ENCODE results near the gene RRP1. TPM values are rescaled to one million over a fixed set of nuclear protein-coding genes. Genes with fewer than 3 reads are reported as not detected.

Gene RRP1
- total RNA-seq (ENCODE audit: low replicate concordance), result 29.5 and 43.6 TPM in 2 replicates
- long read RNA-seq, transcript RRP1-207 (13 exons, 3,022 nt), result major isoform, 7 of 7 reads
- long read RNA-seq, partial matches to known transcripts, result 0 of 7 reads
- long read RNA-seq, other reads (novel, unspliced or antisense), result 0 of 7 reads

DNA sequence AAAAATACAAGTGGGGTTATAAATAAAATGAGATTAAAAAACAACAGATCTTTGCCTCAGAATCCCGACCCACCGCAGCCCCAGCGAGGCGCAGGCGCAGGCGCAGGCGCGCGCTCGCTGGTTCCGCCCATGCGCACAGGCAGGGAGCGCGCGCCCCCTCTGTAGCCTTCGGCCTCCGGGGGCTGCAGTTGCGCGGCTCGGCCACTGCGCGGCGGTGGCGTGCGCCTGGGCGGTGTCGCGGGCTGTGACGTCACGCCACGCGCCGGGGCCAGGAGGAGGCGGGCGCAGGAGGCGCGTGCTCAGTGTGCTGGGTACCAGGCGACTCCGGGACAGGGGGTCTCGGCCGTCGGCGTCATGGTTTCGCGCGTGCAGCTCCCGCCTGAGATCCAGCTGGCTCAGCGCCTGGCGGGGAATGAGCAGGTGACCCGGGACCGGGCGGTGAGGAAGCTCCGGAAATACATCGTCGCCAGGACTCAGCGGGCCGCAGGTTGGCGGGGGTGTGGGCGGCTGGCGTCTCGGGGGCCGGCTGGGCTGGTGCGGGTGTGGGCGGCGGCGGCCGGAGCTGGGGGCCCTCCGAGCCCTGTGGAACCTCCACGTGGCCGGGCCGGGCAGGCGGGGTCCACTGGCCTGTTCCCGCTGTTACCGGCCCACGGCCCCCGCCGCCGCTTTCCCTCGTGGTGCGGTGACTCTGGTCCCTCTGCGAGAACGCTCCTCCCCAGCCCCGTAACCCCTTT lies at the start of gene RRP1:
Gene RRP1 (plus strand): TSS at position 302 of the 734 bp plus-strand sequence. CDS start 53 bp downstream, at position 355.
- Mint-ChIP-seq H3K4me3 (peak within 1 kb of the TSS; percentile 96), H3K36me3 (peaks cover 8% of the 10 kb centered on the region), H3K27ac (peak within 1 kb of the TSS; percentile 88), H3K9me3 (no peaks in the 10 kb centered on the region), H3K4me1 (ENCODE audit: unreplicated experiment) (peaks cover 13% of the 10 kb centered on the region), H3K27me3 (no peaks in the 10 kb centered on the region)
- peak; percentile 97 for TF ChIP-seq CTCF (conservative IDR thresholded peaks at IDR 0.05)
- DNase-seq (ENCODE audit: extremely low spot score, unreplicated experiment), result peak; percentile 98

DNA sequence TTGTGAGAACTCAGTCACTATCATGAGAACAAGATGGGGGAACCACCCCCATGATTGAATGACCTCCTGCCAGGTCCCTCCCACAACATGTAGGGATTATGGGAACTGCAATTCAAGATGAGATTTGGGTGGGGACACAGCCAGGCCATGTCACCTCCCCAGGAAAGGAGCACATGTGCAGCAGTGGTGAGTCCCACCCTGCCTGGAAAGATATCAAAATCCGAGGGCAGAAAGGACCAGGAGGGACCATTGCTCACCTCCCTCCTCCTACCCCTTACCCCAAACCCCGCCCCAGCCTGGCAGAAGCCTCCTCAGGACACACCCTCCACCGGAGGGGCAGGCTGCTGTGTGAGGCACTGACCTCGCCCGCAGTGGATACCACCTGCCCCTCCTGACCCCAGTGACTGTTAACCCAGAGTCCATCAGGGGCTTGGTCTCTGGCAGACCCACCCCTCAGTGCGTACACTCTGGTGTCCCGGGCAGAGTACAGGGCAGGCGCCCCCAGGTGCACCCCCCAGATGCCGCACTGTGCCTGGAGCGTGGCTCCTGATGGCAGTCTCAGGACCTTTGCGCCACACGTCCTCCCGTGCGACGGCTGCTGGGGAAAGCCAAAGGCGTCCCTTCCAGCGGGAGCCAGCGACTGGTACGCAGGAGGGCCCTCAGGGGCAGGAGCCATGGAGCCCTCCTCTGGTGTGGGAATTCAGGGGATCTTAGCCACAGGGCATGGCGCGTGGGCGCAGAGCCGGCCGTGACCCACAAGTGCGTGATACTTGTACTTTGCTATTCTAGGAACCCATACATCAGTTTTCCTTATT lies 49.5 kb upstream of the RRP1 start:
- Mint-ChIP-seq H3K4me3 (no peak overlapping the region), H3K27ac (peak overlapping the region; percentile 76)
- no peak for TF ChIP-seq CTCF (conservative IDR thresholded peaks at IDR 0.05)

GRCh38 chr21:43740497-43741156 lies 48.8 kb upstream of the RRP1 start:
- peak overlapping the region; percentile 74 for H3K4me3 Mint-ChIP-seq
- peak overlapping the region; percentile 94 for H3K27ac Mint-ChIP-seq
- H3K9me3 Mint-ChIP-seq, result no peaks in the 10 kb centered on the region
- TF ChIP-seq CTCF (conservative IDR thresholded peaks at IDR 0.05), result no peak
- peaks cover 3% of the 10 kb centered on the region for H3K27me3 Mint-ChIP-seq
- peaks cover 7% of the 10 kb centered on the region for H3K36me3 Mint-ChIP-seq
- H3K4me1 Mint-ChIP-seq (ENCODE audit: unreplicated experiment), result peaks cover 20% of the 10 kb centered on the region
- DNase-seq (ENCODE audit: extremely low spot score, unreplicated experiment), result no peak

More for the DNA sequence above, 49.5 kb upstream of the RRP1 start:
- Mint-ChIP-seq H3K36me3 (peaks cover 6% of the 10 kb centered on the region), H3K4me1 (ENCODE audit: unreplicated experiment) (peaks cover 20% of the 10 kb centered on the region), H3K9me3 (no peaks in the 10 kb centered on the region), H3K27me3 (peaks cover 3% of the 10 kb centered on the region)
- DNase-seq (ENCODE audit: extremely low spot score, unreplicated experiment), result no peak

GRCh38 chr21:43741423-43742096 lies 47.8 kb upstream of the RRP1 start:
- Mint-ChIP-seq H3K36me3 (peaks cover 11% of the 10 kb centered on the region), H3K4me3 (no peak overlapping the region), H3K9me3 (no peaks in the 10 kb centered on the region), H3K27ac (no peak overlapping the region), H3K4me1 (ENCODE audit: unreplicated experiment) (peaks cover 20% of the 10 kb centered on the region), H3K27me3 (peaks cover 3% of the 10 kb centered on the region)
- no peak for DNase-seq (ENCODE audit: extremely low spot score, unreplicated experiment)
- TF ChIP-seq CTCF (conservative IDR thresholded peaks at IDR 0.05), result no peak

DNA sequence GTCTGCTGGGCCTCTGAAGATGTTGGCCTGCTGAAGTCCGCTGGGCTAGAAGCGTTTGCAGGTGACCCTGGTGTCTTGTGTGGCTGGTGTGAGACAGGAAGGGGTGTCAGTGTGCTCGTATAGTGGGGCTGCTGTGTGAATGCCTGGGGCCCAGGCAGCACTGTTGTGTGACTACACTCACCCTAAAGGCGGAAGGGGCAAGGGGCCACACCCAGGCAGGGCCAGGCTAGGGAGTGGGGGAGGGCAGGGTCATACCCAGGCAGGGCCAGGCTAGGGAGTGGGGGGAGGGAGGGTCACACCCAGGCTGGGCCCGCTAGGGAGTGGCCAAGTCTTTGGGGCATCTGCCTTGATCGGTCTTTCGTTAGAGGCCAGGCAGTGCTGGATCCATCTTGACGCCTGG lies 45.4 kb upstream of the RRP1 start:
- no peak for TF ChIP-seq CTCF (conservative IDR thresholded peaks at IDR 0.05)
- no peaks in the 10 kb centered on the region for H3K9me3 Mint-ChIP-seq
- H3K4me1 Mint-ChIP-seq (ENCODE audit: unreplicated experiment), result peaks cover 12% of the 10 kb centered on the region
- H3K4me3 Mint-ChIP-seq, result no peak overlapping the region
- peaks cover 3% of the 10 kb centered on the region for H3K27me3 Mint-ChIP-seq
- H3K27ac Mint-ChIP-seq, result no peak overlapping the region
- H3K36me3 Mint-ChIP-seq, result peaks cover 11% of the 10 kb centered on the region
- DNase-seq (ENCODE audit: extremely low spot score, unreplicated experiment), result no peak

Measured in type B pancreatic cell (in vitro differentiated cells).